WI38 (cell line): Measurements from ENCODE around the gene TMEM255B.

Experiments used
- H3K4me3 ChIP-seq: 2 replicates; pipeline ENCODE4 v1.5.1; 2011; ENCODE audit warnings: low read depth, mild to moderate bottlenecking, control low read depth, low read length
- TF ChIP-seq, protein P1 (sequence below): IDR thresholded peaks from 2 replicates; pipeline ENCODE4 v1.5.1; 2012; ENCODE audit warnings: low read depth, mild to moderate bottlenecking, control low read depth, low read length

Gene TMEM255B

DNA sequence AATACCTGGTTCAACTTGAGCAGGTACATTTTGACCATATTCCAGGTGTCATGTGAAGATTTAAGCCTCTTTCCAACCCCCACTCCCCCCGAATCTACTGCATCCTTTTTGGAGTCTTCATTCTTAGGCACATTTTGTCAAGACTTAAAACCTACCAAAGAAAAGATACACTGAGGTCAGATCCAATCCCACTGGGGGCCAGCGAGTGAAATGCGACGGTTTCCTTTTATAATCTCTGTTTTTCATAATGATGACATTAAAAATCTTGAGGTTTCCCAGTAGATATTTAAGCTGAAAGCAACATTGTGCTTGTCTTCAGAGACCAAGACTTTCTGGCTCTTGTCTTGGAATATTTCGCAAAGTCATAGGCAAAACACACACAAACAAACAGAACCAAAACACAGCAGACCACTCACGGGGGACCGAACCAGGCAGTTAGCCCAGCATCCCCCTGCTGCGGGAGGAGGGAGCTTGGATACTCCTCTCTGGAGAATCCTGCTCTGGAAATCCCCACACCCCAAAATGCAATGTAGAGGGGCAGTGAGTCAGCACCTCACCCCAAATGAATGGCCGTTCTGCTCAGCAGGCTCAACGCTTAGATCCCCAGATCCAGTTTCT, 105.4 kb downstream of the TMEM255B start:
- H3K4me3 ChIP-seq = peak overlapping the region; percentile 91
- TF ChIP-seq, protein P1, sequence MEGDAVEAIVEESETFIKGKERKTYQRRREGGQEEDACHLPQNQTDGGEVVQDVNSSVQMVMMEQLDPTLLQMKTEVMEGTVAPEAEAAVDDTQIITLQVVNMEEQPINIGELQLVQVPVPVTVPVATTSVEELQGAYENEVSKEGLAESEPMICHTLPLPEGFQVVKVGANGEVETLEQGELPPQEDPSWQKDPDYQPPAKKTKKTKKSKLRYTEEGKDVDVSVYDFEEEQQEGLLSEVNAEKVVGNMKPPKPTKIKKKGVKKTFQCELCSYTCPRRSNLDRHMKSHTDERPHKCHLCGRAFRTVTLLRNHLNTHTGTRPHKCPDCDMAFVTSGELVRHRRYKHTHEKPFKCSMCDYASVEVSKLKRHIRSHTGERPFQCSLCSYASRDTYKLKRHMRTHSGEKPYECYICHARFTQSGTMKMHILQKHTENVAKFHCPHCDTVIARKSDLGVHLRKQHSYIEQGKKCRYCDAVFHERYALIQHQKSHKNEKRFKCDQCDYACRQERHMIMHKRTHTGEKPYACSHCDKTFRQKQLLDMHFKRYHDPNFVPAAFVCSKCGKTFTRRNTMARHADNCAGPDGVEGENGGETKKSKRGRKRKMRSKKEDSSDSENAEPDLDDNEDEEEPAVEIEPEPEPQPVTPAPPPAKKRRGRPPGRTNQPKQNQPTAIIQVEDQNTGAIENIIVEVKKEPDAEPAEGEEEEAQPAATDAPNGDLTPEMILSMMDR = no peak

DNA sequence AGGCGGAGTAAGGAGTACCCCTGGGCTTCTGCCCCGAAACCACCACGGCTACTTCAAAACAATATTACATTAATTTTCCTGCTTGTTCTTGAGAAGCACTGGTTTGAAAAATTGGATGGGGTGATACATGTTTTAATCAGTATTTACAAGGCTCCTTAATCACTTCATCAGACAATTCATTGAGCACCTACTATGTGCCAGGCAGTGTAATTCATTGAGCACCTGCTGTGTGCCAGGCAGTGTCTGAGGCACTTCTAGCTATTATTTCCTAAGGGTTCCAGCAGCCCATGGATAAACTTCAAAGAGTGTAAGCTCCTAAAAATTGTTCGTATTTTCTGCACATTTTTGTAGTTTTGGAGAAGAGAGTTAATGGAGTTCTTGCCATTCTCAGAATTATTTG, 106.4 kb downstream of the TMEM255B start:
- TF ChIP-seq, protein P1 = no peak
- no peak overlapping the region for H3K4me3 ChIP-seq
